Muscle of arm (tissue), 12 donors: ENCODE results near the gene ZFX. TPM values are rescaled to one million over a fixed set of nuclear protein-coding genes. Genes with fewer than 3 reads are reported as not detected.

ENCODE experiments used
- DNase-seq: peaks from one replicate; pipeline ENCODE4 v3.0.0-alpha.2; 2013
- polyA plus RNA-seq, 12 donors: library from polyadenylated mRNA; unstranded; fragments of 120-200 nt; gene quantifications; one replicate each; pipeline ENCODE4 v1.2.1, GENCODE V29; 2013; ENCODE audit not compliant: insufficient read length in 12 of 12

Gene ZFX
- polyA plus RNA-seq, 12 donors = 17.4 to 39.6 (median 25.3) TPM; not detected in 1

- no peak for DNase-seq
Observed at GRCh38 chrX:24201216-24201615, 51.7 kb downstream of the ZFX start.

GRCh38 chrX:24202465-24203031, 53.0 kb downstream of the ZFX start:
- DNase-seq = no peak

- DNase-seq = no peak
Observed at GRCh38 chrX:24203072-24203808, 53.7 kb downstream of the ZFX start.

- no peak for DNase-seq
Observed at GRCh38 chrX:24204331-24204730, 54.8 kb downstream of the ZFX start.

GRCh38 chrX:24204958-24205357, 55.4 kb downstream of the ZFX start:
- no peak for DNase-seq

GRCh38 chrX:24207826-24208225, 58.3 kb downstream of the ZFX start:
- DNase-seq = no peak

GRCh38 chrX:24208496-24209240, 59.1 kb downstream of the ZFX start:
- no peak for DNase-seq

- DNase-seq = no peak
Observed at GRCh38 chrX:24210190-24210589, 60.7 kb downstream of the ZFX start.

GRCh38 chrX:24214568-24214967, 65.0 kb downstream of the ZFX start:
- DNase-seq = no peak

GRCh38 chrX:24215272-24215671, 65.7 kb downstream of the ZFX start:
- no peak for DNase-seq

GRCh38 chrX:24216037-24216436, 66.5 kb downstream of the ZFX start:
- DNase-seq = no peak

- no peak for DNase-seq
Observed at GRCh38 chrX:24216827-24217226, 67.3 kb downstream of the ZFX start.

- no peak for DNase-seq
Observed at GRCh38 chrX:24219320-24219719, 69.8 kb downstream of the ZFX start.

- no peak for DNase-seq
Observed at GRCh38 chrX:24221872-24222271, 72.3 kb downstream of the ZFX start.

GRCh38 chrX:24225265-24225664, 75.7 kb downstream of the ZFX start:
- DNase-seq = no peak

GRCh38 chrX:24226176-24226575, 76.6 kb downstream of the ZFX start:
- DNase-seq = no peak

- no peak for DNase-seq
Observed at GRCh38 chrX:24228596-24228995, 79.1 kb downstream of the ZFX start.

- no peak for DNase-seq
Observed at GRCh38 chrX:24229400-24229879, 79.9 kb downstream of the ZFX start.

GRCh38 chrX:24229976-24230375, 80.4 kb downstream of the ZFX start:
- peak; percentile 51 for DNase-seq

GRCh38 chrX:24231131-24231540, 81.6 kb downstream of the ZFX start:
- peak; percentile 66 for DNase-seq

- DNase-seq = peak; percentile 51
Observed at GRCh38 chrX:24231641-24232179, 82.2 kb downstream of the ZFX start.

- no peak for DNase-seq
Observed at GRCh38 chrX:24232796-24233195, 83.3 kb downstream of the ZFX start.
